ENCODE results near the gene GGA1. TPM values are rescaled to one million over a fixed set of nuclear protein-coding genes. Genes with fewer than 3 reads are reported as not detected.

GGA1 gene
- total RNA-seq, 2 experiments from 2014 or later: 57.0 to 60.9 TPM

- H3K9me3 ChIP-seq (ENCODE audit: control insufficient read depth in 1 of 2, insufficient read depth in 1 of 2, low read length in 2 of 2): no peaks in the 10 kb centered on the region
Observed at GRCh38 chr22:37672920-37673455, 64.4 kb downstream of the GGA1 start.

GRCh38 chr22:37674248-37674647 lies 65.6 kb downstream of the GGA1 start:
- H3K9me3 ChIP-seq (ENCODE audit: control insufficient read depth in 1 of 2, insufficient read depth in 1 of 2, low read length in 2 of 2): peaks cover 0 to under 1% of the 10 kb centered on the region in 2 experiments
- no peak overlapping the region for H3K4me3 ChIP-seq (ENCODE audit: low read length)
- H3K4me3 Mint-ChIP-seq: peak overlapping the region; percentile 84
- CTCF ChIA-PET: interaction anchor here (1.0 to 12.8 kb wide), 3 partner anchors 13 to 33 kb away, joined by 3 to 171 read pairs (median 3); partner anchors contain the start of genes PDXP and SH3BP1
- H3K27me3 Mint-ChIP-seq: no peaks in the 10 kb centered on the region
- peaks cover 70% of the 10 kb centered on the region for H3K4me1 ChIP-seq (ENCODE audit: insufficient read depth, low read length)
- ATAC-seq (ENCODE audit: poor library complexity) (no peak), DNase-seq (no peak)
- POLR2A ChIA-PET: interaction anchor here (4.7 to 10.5 kb wide), 4 partner anchors 13 to 66 kb away, joined by 29 to 256 read pairs (median 40); partner anchors contain the start of genes GGA1 and PDXP
- TF ChIP-seq CTCF (IDR thresholded peaks at IDR 0.05): no peak
- intact Hi-C loops (cut with DNase I, micrococcal nuclease): no loop called here
- H3K27ac Mint-ChIP-seq: peak overlapping the region; percentile 96
- no peaks in the 10 kb centered on the region for H3K36me3 ChIP-seq (ENCODE audit: insufficient read depth, low read length)
- H3K4me1 Mint-ChIP-seq (ENCODE audit: low read depth): peaks cover 56% of the 10 kb centered on the region
- H3K27me3 ChIP-seq (ENCODE audit: control insufficient read depth in 1 of 2, insufficient read depth in 2 of 2, low read length in 2 of 2): no peaks in the 10 kb centered on the region
- H3K36me3 Mint-ChIP-seq (ENCODE audit: low read depth): peaks cover 9% of the 10 kb centered on the region
- H3K9me3 Mint-ChIP-seq: no peaks in the 10 kb centered on the region
- peak overlapping the region in 1 of 2 donors; percentile 44 for H3K27ac ChIP-seq (ENCODE audit: low read depth in 1 of 2, low read length in 2 of 2)

More at GRCh38 chr22:37672920-37673455, 64.4 kb downstream of the GGA1 start:
- Histone ChIP-seq H3K27me3 (ENCODE audit: control insufficient read depth in 1 of 2, insufficient read depth in 2 of 2, low read length in 2 of 2) (no peaks in the 10 kb centered on the region), H3K27ac (ENCODE audit: low read depth in 1 of 2, low read length in 2 of 2) (peak overlapping the region in 1 of 2 donors; percentile 30), H3K4me3 (ENCODE audit: low read length) (no peak overlapping the region), H3K4me1 (ENCODE audit: insufficient read depth, low read length) (peaks cover 66% of the 10 kb centered on the region), H3K36me3 (ENCODE audit: insufficient read depth, low read length) (no peaks in the 10 kb centered on the region)
- peaks cover 9% of the 10 kb centered on the region for H3K36me3 Mint-ChIP-seq (ENCODE audit: low read depth)
- ATAC-seq (ENCODE audit: poor library complexity): no peak
- peak overlapping the region; percentile 96 for H3K27ac Mint-ChIP-seq
- ChIA-PET CTCF (interaction anchor here (1.0 to 1.9 kb wide), 3 partner anchors 11 to 31 kb away, joined by 3 to 7 read pairs (median 5); no protein-coding TSS in a partner anchor), POLR2A (interaction anchor here (1.8 to 10.5 kb wide), 5 partner anchors 8 to 65 kb away, joined by 8 to 256 read pairs (median 17); partner anchors contain the start of genes GGA1, PDXP and SH3BP1)
- DNase-seq: no peak
- peak overlapping the region; percentile 75 for H3K4me3 Mint-ChIP-seq
- H3K4me1 Mint-ChIP-seq (ENCODE audit: low read depth): peaks cover 56% of the 10 kb centered on the region
- no peak for TF ChIP-seq CTCF (IDR thresholded peaks at IDR 0.05)
- intact Hi-C loops (cut with DNase I, micrococcal nuclease): no loop called here
- no peaks in the 10 kb centered on the region for H3K27me3 Mint-ChIP-seq
- no peaks in the 10 kb centered on the region for H3K9me3 Mint-ChIP-seq

- Mint-ChIP-seq H3K27me3 (no peaks in the 10 kb centered on the region), H3K4me3 (peak within 1 kb of the TSS; percentile 89), H3K36me3 (ENCODE audit: low read depth) (peaks cover 9% of the 10 kb centered on the region), H3K9me3 (no peaks in the 10 kb centered on the region), H3K4me1 (ENCODE audit: low read depth) (peaks cover 59% of the 10 kb centered on the region), H3K27ac (peak within 1 kb of the TSS; percentile 96)
- ChIA-PET POLR2A (interaction anchor here (0.9 to 10.5 kb wide), 9 partner anchors 11 to 67 kb away, joined by 3 to 256 read pairs (median 29); partner anchors contain the start of genes GGA1, NOL12, PDXP and SH3BP1), CTCF (interaction anchor here (1.0 to 12.8 kb wide), 4 partner anchors 14 to 68 kb away, joined by 3 to 171 read pairs (median 4); partner anchors contain the start of genes PDXP and SH3BP1)
- ATAC-seq (ENCODE audit: poor library complexity) (peak; percentile 26), DNase-seq (peak in 12 of 14 experiments; percentile 40 to 86 (median 61))
- Histone ChIP-seq H3K36me3 (ENCODE audit: insufficient read depth, low read length) (peaks cover 5% of the 10 kb centered on the region), H3K27me3 (ENCODE audit: control insufficient read depth in 1 of 2, insufficient read depth in 2 of 2, low read length in 2 of 2) (no peaks in the 10 kb centered on the region), H3K4me1 (ENCODE audit: insufficient read depth, low read length) (peaks cover 70% of the 10 kb centered on the region), H3K9me3 (ENCODE audit: control insufficient read depth in 1 of 2, insufficient read depth in 1 of 2, low read length in 2 of 2) (peaks cover 0 to 4% of the 10 kb centered on the region in 2 experiments), H3K27ac (ENCODE audit: low read depth in 1 of 2, low read length in 2 of 2) (peak within 1 kb of the TSS; percentile 91 to 99), H3K4me3 (ENCODE audit: low read length) (peak within 1 kb of the TSS; percentile 88)
- no peak for TF ChIP-seq CTCF (IDR thresholded peaks at IDR 0.05)
- intact Hi-C loops (cut with DNase I, micrococcal nuclease): no loop called here
Observed at GRCh38 chr22:37674951-37675929, 66.6 kb downstream of the GGA1 start, which contains the start of gene LGALS1. Gene LGALS1, plus strand, starts transcription at chr22:37675636. Its CDS starts 67 bp downstream, at chr22:37675703.
